Naive thymus-derived CD4-positive, alpha-beta T cell (primary cell): Measurements from ENCODE around the gene SHISA5. TPM values are rescaled to one million over a fixed set of nuclear protein-coding genes. Genes with fewer than 3 reads are reported as not detected.

Experiments
- ATAC-seq: fragments of 150-1000 bp; cut with Tn5 transposase; 2 replicates; pipeline ENCODE4 v1.10.0; 2021; ENCODE audit warnings: mild to moderate bottlenecking, moderate library complexity
- CTCF ChIA-PET: fragments of 350-600 bp; sonication (Branson Sonifier 250); formaldehyde crosslinking; loops from one replicate; lab custom pipeline; 2021; ENCODE audit warnings: antibody characterized with exemption; lab: Charles Lee
- POLR2A ChIA-PET: fragments of 350-600 bp; sonication (Branson Sonifier 250); formaldehyde crosslinking; loops from one replicate; lab custom pipeline; 2021; ENCODE audit warnings: antibody characterized with exemption, inconsistent platforms; lab: Charles Lee
- DNase-seq, 9 donors: peaks; one replicate each; pipeline versions ENCODE4 v3.0.0 to v3.0.0-alpha.2; 2020 to 2022; ENCODE audit warnings: mixed read lengths in 1 of 9
- H3K27ac ChIP-seq: one replicate; pipeline ENCODE4 v1.7.0; 2013; ENCODE audit warnings: mild to moderate bottlenecking, low read depth, low read length, moderate library complexity
- H3K27me3 ChIP-seq, 2 donors: one replicate each; pipeline ENCODE4 v1.7.0; 2013; ENCODE audit warnings: low read length in 2 of 2, mild to moderate bottlenecking in 2 of 2, moderate library complexity in 2 of 2; ENCODE audit not compliant: control insufficient read depth in 2 of 2, insufficient read depth in 2 of 2
- H3K36me3 ChIP-seq, 3 experiments: 1 replicate in 2 of 3; 2 replicates in 1 of 3; pipeline ENCODE4 v1.7.0; 2013; ENCODE audit warnings: low read length in 3 of 3, mild to moderate bottlenecking in 3 of 3, moderate library complexity in 1 of 3; ENCODE audit not compliant: insufficient read depth in 3 of 3, control insufficient read depth in 2 of 3
- H3K4me1 ChIP-seq, 2 donors: one replicate each; pipeline ENCODE4 v1.7.0; 2013; ENCODE audit warnings: low read length in 2 of 2, mild to moderate bottlenecking in 2 of 2, moderate library complexity in 1 of 2; ENCODE audit not compliant: control insufficient read depth in 2 of 2, insufficient read depth in 2 of 2
- H3K4me3 ChIP-seq: 2 replicates; pipeline ENCODE4 v1.7.0; 2013; ENCODE audit warnings: mild to moderate bottlenecking, low read length
- H3K9me3 ChIP-seq, 3 experiments: 1 replicate in 2 of 3; 2 replicates in 1 of 3; pipeline ENCODE4 v1.7.0; 2013; ENCODE audit warnings: low read length in 3 of 3; ENCODE audit not compliant: control insufficient read depth in 2 of 3
- H3K27ac Mint-ChIP-seq, 9 donors: one replicate each; pipeline ENCODE4 v1.8.0; 2020 to 2022; ENCODE audit warnings: mixed read lengths in 9 of 9, mild to moderate bottlenecking in 8 of 9, moderate library complexity in 5 of 9, inconsistent platforms in 2 of 9
- H3K27me3 Mint-ChIP-seq, 5 donors: one replicate each; pipeline ENCODE4 v1.8.0; 2021 to 2022; ENCODE audit warnings: mixed read lengths in 5 of 5, mild to moderate bottlenecking in 1 of 5
- H3K36me3 Mint-ChIP-seq, 5 donors: one replicate each; pipeline ENCODE4 v1.8.0; 2020 to 2022; ENCODE audit warnings: mixed read lengths in 5 of 5, mild to moderate bottlenecking in 3 of 5, inconsistent platforms in 1 of 5
- H3K4me1 Mint-ChIP-seq, 7 donors: one replicate each; pipeline ENCODE4 v1.8.0; 2020 to 2022; ENCODE audit warnings: mixed read lengths in 7 of 7, mild to moderate bottlenecking in 3 of 7, inconsistent platforms in 1 of 7
- H3K4me3 Mint-ChIP-seq, 10 donors: one replicate each; pipeline ENCODE4 v1.8.0; 2020 to 2022; ENCODE audit warnings: mild to moderate bottlenecking in 10 of 10, mixed read lengths in 10 of 10, moderate library complexity in 6 of 10, inconsistent platforms in 2 of 10
- H3K9me3 Mint-ChIP-seq, 11 donors: one replicate each; pipeline ENCODE4 v1.8.0; 2020 to 2022; ENCODE audit warnings: mixed read lengths in 11 of 11, mild to moderate bottlenecking in 4 of 11, inconsistent platforms in 1 of 11, moderate library complexity in 1 of 11
- intact Hi-C, 2 donors: fragments of 100-400 bp; cut with micrococcal nuclease; formaldehyde crosslinking; loops; one replicate each; pipeline ENCODE4 v1.15.1; 2023
- polyA plus RNA-seq, 2 donors: library from polyadenylated mRNA; unstranded; fragments of 300-500 nt; fragmentation: Illumina TruSeq; gene quantifications; one replicate each; pipeline ENCODE4 v1.2.3, GENCODE V29; 2021
- total RNA-seq, 6 experiments: library from RNA in 5 of 6; stranded (reverse) in 5 of 6; gene quantifications; 1 replicate in 5 of 6; 2 replicates in 1 of 6; pipeline ENCODE4 v1.2.3 and lab custom pipeline; 2021 to 2026

SHISA5 gene
- total and polyA plus RNA-seq, 7 experiments from 2014 or later: 147 to 383 (median 191) TPM

DNA sequence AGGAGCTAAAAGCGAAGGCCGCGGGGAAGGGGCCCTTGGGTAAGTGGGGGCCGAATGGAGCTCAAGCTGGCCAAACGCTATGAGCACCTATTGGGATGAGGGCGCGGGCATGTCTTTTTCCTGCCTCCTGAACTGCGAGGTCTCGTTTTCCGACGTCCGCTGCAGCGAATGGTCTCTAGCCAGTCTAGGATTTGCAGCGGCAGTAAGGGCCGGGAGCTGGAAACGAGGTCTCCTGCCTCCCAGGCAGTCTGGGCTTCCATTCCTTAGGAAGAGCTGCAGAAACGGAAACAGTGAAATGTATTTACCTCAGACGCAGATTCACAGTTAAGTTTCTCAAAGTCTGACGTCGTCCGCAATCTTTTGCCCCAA is 63.4 kb downstream of the SHISA5 start:
- H3K36me3 Mint-ChIP-seq: peaks cover 0 to 23% (median 9%) of the 10 kb centered on the region in 5 donors
- H3K4me1 Mint-ChIP-seq: peaks cover 17 to 55% (median 35%) of the 10 kb centered on the region in 7 donors
- H3K27me3 ChIP-seq: no peaks in the 10 kb centered on the region
- ChIA-PET POLR2A (interaction anchor here (0.6 to 2.7 kb wide), 21 partner anchors 11 to 663 kb away, joined by 3 to 22 read pairs (median 6); partner anchors contain the start of genes PFKFB4, SHISA5 and ZNF589), CTCF (interaction anchor here (0.6 to 2.4 kb wide), 5 partner anchors 26 to 300 kb away, joined by 3 to 14 read pairs (median 3); no protein-coding TSS in a partner anchor)
- H3K4me3 ChIP-seq: peak overlapping the region; percentile 78
- peak overlapping the region; percentile 92 to 100 (median 98) for H3K27ac Mint-ChIP-seq
- peaks cover 0 to 2% (median 0%) of the 10 kb centered on the region in 11 donors for H3K9me3 Mint-ChIP-seq
- ATAC-seq: no peak
- intact Hi-C loops: loop anchor here (1.0 to 10.0 kb wide), 13 partner anchors 26 to 1466 kb away; partner anchors contain the start of genes CDC25A (in 2 of the 2), CCDC12 (in 1 of the 2), NBEAL2 (in 1 of the 2) and NME6 (in 1 of the 2)
- no peaks in the 10 kb centered on the region for H3K27me3 Mint-ChIP-seq
- DNase-seq: peak in 5 of 9 donors; percentile 15 to 45 (median 33)
- H3K4me3 Mint-ChIP-seq: peak overlapping the region; percentile 86 to 100 (median 94)
- H3K36me3 ChIP-seq: peaks cover 0 to 22% (median 15%) of the 10 kb centered on the region in 3 experiments
- no peaks in the 10 kb centered on the region for H3K9me3 ChIP-seq
- H3K27ac ChIP-seq: peak overlapping the region; percentile 93
- peaks cover 18 to 19% of the 10 kb centered on the region in 2 donors for H3K4me1 ChIP-seq

DNA sequence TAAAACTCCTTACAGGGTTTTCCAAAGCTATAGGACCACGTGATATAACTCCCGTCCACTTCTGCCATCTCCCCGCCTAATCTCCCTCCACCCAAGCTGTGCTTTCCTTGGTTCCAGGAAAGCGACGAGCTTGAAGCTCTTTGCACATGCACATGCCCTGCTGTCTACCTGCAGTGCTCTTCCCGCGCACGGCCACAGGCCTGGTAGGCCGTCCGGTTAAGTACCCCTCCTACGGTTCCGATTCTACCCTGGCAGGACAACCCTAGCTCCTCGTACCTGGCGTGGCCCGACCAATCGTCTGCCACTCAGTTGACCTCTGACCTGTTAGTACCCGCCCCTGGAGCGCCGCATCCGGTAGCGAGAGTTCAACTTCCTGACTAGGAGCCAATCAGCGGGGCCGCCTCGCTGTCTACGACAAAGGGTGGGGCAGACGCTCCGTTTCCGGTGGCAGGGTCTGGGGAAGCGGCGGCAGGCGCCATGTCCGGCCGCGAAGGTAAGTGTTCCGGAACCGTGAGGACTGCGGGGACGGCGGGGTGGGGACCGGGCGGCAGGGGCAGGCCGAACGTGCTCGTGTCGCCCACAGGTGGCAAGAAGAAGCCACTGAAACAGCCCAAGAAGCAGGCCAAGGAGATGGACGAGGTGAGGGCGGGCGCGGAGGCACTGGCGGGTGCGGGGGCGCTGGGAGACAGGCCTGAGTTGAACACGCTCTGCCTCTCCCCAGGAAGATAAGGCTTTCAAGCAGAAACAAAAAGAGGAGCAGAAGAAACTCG is 64.0 kb downstream of the SHISA5 start, which contains the start of the genes CCDC51 and TMA7:
Gene CCDC51 (minus strand): TSS at position 300 of the 770 bp plus-strand sequence. CDS start 4,991 bp downstream, outside the sequence.
Gene TMA7 (plus strand): TSS at position 438 of the 770 bp plus-strand sequence. CDS start 40 bp downstream, at position 478.
- CTCF ChIA-PET: interaction anchor here (0.6 to 2.4 kb wide), 13 partner anchors 12 to 301 kb away, joined by 3 to 14 read pairs (median 3); partner anchors contain the start of gene PFKFB4

DNA sequence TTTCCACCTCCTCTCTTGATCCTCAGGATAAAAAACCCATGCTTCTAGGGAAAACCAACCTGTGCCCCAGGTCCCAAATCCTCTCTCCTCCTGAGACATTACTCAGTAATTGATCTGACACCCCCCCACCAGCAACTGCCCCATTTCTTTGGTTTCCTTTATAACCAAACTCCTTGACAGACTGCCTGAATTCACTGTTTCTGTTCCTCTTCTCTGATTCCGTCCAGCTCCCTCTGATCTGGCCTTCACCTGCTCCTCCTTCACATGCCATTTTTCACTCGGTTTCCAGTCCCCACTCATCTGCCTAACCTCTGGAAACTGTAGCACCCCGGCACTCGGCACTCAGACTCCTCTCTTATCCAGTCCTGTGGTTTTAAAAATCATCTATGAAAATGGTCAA is 66.2 kb downstream of the SHISA5 start:
- Histone ChIP-seq H3K27ac (no peak overlapping the region), H3K27me3 (no peaks in the 10 kb centered on the region), H3K4me1 (peaks cover 18 to 26% of the 10 kb centered on the region in 2 donors), H3K36me3 (peaks cover 0 to 27% (median 7%) of the 10 kb centered on the region in 3 experiments), H3K4me3 (no peak overlapping the region), H3K9me3 (no peaks in the 10 kb centered on the region)
- intact Hi-C loops: loop anchor here in 1 of 2 donors (2.0 kb wide), 2 partner anchors 23 to 171 kb away; partner anchors contain the start of gene UQCRC1
- POLR2A ChIA-PET: interaction anchor here (0.7 kb wide), 1 partner anchor 18 kb away, joined by 3 read pairs; no protein-coding TSS in a partner anchor
- peak overlapping the region in 4 of 9 donors; percentile 31 to 97 (median 64) for H3K27ac Mint-ChIP-seq
- peaks cover 16 to 53% (median 38%) of the 10 kb centered on the region in 7 donors for H3K4me1 Mint-ChIP-seq
- ATAC-seq: no peak
- H3K9me3 Mint-ChIP-seq: peaks cover 0 to 2% (median 0%) of the 10 kb centered on the region in 11 donors
- CTCF ChIA-PET: interaction anchor here (1.1 to 7.8 kb wide), 10 partner anchors 8 to 167 kb away, joined by 3 to 115 read pairs (median 13); partner anchors contain the start of genes ATRIP and PFKFB4
- peaks cover 0 to 18% (median 4%) of the 10 kb centered on the region in 5 donors for H3K36me3 Mint-ChIP-seq
- H3K4me3 Mint-ChIP-seq: peak overlapping the region in 2 of 10 donors; percentile 1 to 48
- H3K27me3 Mint-ChIP-seq: no peaks in the 10 kb centered on the region
- no peak for DNase-seq

More for the DNA sequence above, 64.0 kb downstream of the SHISA5 start, which contains the start of the genes CCDC51 and TMA7:
- peak within 1 kb of the TSS; percentile 92 to 100 (median 98) for H3K27ac Mint-ChIP-seq
- no peaks in the 10 kb centered on the region for H3K27me3 ChIP-seq
- H3K36me3 ChIP-seq: peaks cover 0 to 22% (median 15%) of the 10 kb centered on the region in 3 experiments
- H3K36me3 Mint-ChIP-seq: peaks cover 0 to 23% (median 9%) of the 10 kb centered on the region in 5 donors
- ATAC-seq: peak; percentile 97
- POLR2A ChIA-PET: interaction anchor here (0.6 to 2.7 kb wide), 38 partner anchors 8 to 1643 kb away, joined by 3 to 22 read pairs (median 4); partner anchors contain the start of genes PFKFB4, PLXNB1, SHISA5 and SLC26A6
- peak within 1 kb of the TSS; percentile 86 to 100 (median 94) for H3K4me3 Mint-ChIP-seq
- H3K27ac ChIP-seq: peak within 1 kb of the TSS; percentile 93
- H3K9me3 ChIP-seq: no peaks in the 10 kb centered on the region
- H3K4me3 ChIP-seq: peak within 1 kb of the TSS; percentile 78
- peaks cover 0 to 2% (median 0%) of the 10 kb centered on the region in 11 donors for H3K9me3 Mint-ChIP-seq
- H3K27me3 Mint-ChIP-seq: no peaks in the 10 kb centered on the region
- DNase-seq: peak; percentile 90 to 98 (median 96)
- H3K4me1 ChIP-seq: peaks cover 18 to 19% of the 10 kb centered on the region in 2 donors
- H3K4me1 Mint-ChIP-seq: peaks cover 16 to 50% (median 34%) of the 10 kb centered on the region in 7 donors
- intact Hi-C loops: loop anchor here (1.0 to 10.0 kb wide), 14 partner anchors 26 to 1465 kb away; partner anchors contain the start of genes CDC25A (in 2 of the 2), CCDC12 (in 1 of the 2), NBEAL2 (in 1 of the 2) and NME6 (in 1 of the 2)

DNA sequence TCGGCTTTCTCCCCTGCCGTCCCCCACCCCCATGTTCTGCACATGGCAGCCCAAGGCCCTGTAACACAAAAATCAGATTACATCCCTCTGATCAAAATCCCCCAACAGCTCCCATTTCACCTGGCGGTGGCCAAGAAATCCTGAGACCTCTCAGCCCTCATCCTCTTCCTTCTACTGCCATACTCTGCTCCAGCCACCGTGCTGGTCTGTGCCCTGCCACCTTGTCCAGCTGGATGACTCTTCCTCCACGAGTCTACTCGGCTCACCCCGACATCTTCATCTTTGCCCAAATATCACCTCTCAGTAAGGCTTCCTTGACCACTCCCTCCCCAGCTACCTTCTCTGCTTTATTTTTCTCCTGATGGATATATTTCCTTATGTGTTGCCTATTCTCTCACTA is 67.1 kb downstream of the SHISA5 start:
- DNase-seq (no peak), ATAC-seq (no peak)
- intact Hi-C loops: loop anchor here (1.0 to 2.0 kb wide), 7 partner anchors 22 to 348 kb away; no protein-coding TSS in a partner anchor
- H3K4me3 ChIP-seq: no peak overlapping the region
- H3K27ac Mint-ChIP-seq: no peak overlapping the region
- CTCF ChIA-PET: interaction anchor here (0.5 to 7.8 kb wide), 39 partner anchors 9 to 446 kb away, joined by 3 to 115 read pairs (median 6); partner anchors contain the start of genes ATRIP, CDC25A, PFKFB4 and SHISA5
- H3K4me3 Mint-ChIP-seq: no peak overlapping the region
- H3K9me3 ChIP-seq: no peaks in the 10 kb centered on the region
- H3K4me1 ChIP-seq: peaks cover 15 to 22% of the 10 kb centered on the region in 2 donors
- no peaks in the 10 kb centered on the region for H3K27me3 ChIP-seq
- H3K4me1 Mint-ChIP-seq: peaks cover 16 to 43% (median 29%) of the 10 kb centered on the region in 7 donors
- no peak overlapping the region for H3K27ac ChIP-seq
- H3K9me3 Mint-ChIP-seq: peaks cover 0 to 2% (median 0%) of the 10 kb centered on the region in 11 donors
- H3K36me3 Mint-ChIP-seq: peaks cover 0 to 13% (median 4%) of the 10 kb centered on the region in 5 donors
- H3K36me3 ChIP-seq: peaks cover 0 to 31% (median 5%) of the 10 kb centered on the region in 3 experiments
- no peaks in the 10 kb centered on the region for H3K27me3 Mint-ChIP-seq
- POLR2A ChIA-PET: interaction anchor here (0.7 to 3.4 kb wide), 12 partner anchors 9 to 174 kb away, joined by 3 to 19 read pairs (median 4); partner anchors contain the start of gene SHISA5

DNA sequence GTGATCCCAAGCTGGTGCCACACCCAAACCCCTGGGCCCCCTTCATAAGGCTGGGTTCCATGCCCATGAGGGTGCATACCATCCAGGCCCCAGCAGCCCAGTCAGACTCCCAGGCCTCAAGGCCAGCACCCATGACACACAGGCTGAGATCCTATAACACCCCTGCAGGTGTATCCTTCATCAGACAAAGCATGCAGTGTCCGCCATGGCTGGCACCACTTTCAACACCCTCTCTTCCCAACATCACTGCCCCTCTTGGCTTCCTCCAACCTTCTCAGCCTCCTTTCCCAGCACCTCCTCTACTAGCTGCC is 67.5 kb downstream of the SHISA5 start:
- H3K4me3 Mint-ChIP-seq: no peak overlapping the region
- peaks cover 0 to 13% (median 1%) of the 10 kb centered on the region in 5 donors for H3K36me3 Mint-ChIP-seq
- no peak for ATAC-seq
- no peaks in the 10 kb centered on the region for H3K9me3 ChIP-seq
- peaks cover 0 to 2% (median 0%) of the 10 kb centered on the region in 11 donors for H3K9me3 Mint-ChIP-seq
- intact Hi-C loops: loop anchor here (1.0 to 2.0 kb wide), 7 partner anchors 22 to 347 kb away; no protein-coding TSS in a partner anchor
- no peaks in the 10 kb centered on the region for H3K27me3 Mint-ChIP-seq
- H3K4me1 Mint-ChIP-seq: peaks cover 16 to 43% (median 24%) of the 10 kb centered on the region in 7 donors
- no peak overlapping the region for H3K4me3 ChIP-seq
- H3K36me3 ChIP-seq: peaks cover 0 to 34% (median 3%) of the 10 kb centered on the region in 3 experiments
- H3K27ac ChIP-seq: peak overlapping the region; percentile 20
- no peaks in the 10 kb centered on the region for H3K27me3 ChIP-seq
- POLR2A ChIA-PET: interaction anchor here (0.7 to 3.4 kb wide), 16 partner anchors 9 to 174 kb away, joined by 3 to 19 read pairs (median 3); partner anchors contain the start of genes PFKFB4 and SHISA5
- CTCF ChIA-PET: interaction anchor here (0.5 to 7.8 kb wide), 54 partner anchors 10 to 1047 kb away, joined by 3 to 115 read pairs (median 5); partner anchors contain the start of genes ATRIP, CDC25A, PFKFB4 and SHISA5
- peaks cover 11 to 18% of the 10 kb centered on the region in 2 donors for H3K4me1 ChIP-seq
- no peak overlapping the region for H3K27ac Mint-ChIP-seq
- DNase-seq: no peak
